ENCODE measurements around the gene ZFYVE19.

The ZFYVE19 gene

GRCh38 chr15:40776537-40777141 lies 30.2 kb upstream of the ZFYVE19 start:
- peak; percentile 26; the same call in 1 of the 2 replicates for TF ChIP-seq RAD21 (IDR thresholded peaks at IDR 0.05; ENCODE audit: low read depth)
- TF ChIP-seq USF1 (IDR thresholded peaks at IDR 0.05) = peak; percentile 60
- no peak for TF ChIP-seq CREB1 (IDR thresholded peaks at IDR 0.05; ENCODE audit: low read depth)
- peak; percentile 90 for TF ChIP-seq EP300 (IDR thresholded peaks at IDR 0.05; ENCODE audit: borderline replicate concordance)
- peak; percentile 65; the same call in 1 of the 2 replicates for TF ChIP-seq FOXM1 (IDR thresholded peaks at IDR 0.05; ENCODE audit: borderline replicate concordance, low read depth)
- TF ChIP-seq REST (IDR thresholded peaks at IDR 0.05; ENCODE audit: low read depth) = no peak
- peak; percentile 92 for TF ChIP-seq MAX (IDR thresholded peaks at IDR 0.05)
- peak; percentile 72 for TF ChIP-seq ZBTB7A (IDR thresholded peaks at IDR 0.05; ENCODE audit: low read depth)
- TF ChIP-seq YY1 (IDR thresholded peaks at IDR 0.05; ENCODE audit: low read depth) = no peak
- TF ChIP-seq TCF12 (IDR thresholded peaks at IDR 0.05; ENCODE audit: low read depth) = peak; percentile 93
- no peak; the same call in 1 of the 2 replicates for TF ChIP-seq TAF1 (IDR thresholded peaks at IDR 0.05; ENCODE audit: low read depth)
- TF ChIP-seq CEBPB (IDR thresholded peaks at IDR 0.05) = no peak
- peak; percentile 97 for TF ChIP-seq NFIC (IDR thresholded peaks at IDR 0.05)
- peak; percentile 54; the same call in 1 of the 2 replicates for TF ChIP-seq EGR1 (IDR thresholded peaks at IDR 0.05)
- peak; percentile 75 for TF ChIP-seq TEAD4 (IDR thresholded peaks at IDR 0.05)

GRCh38 chr15:40782609-40783227 lies 24.2 kb upstream of the ZFYVE19 start:
- TF ChIP-seq FOXM1 (IDR thresholded peaks at IDR 0.05; ENCODE audit: borderline replicate concordance, low read depth) (no peak), USF1 (IDR thresholded peaks at IDR 0.05) (no peak), EP300 (IDR thresholded peaks at IDR 0.05; ENCODE audit: borderline replicate concordance) (no peak), RAD21 (IDR thresholded peaks at IDR 0.05; ENCODE audit: low read depth) (peak; percentile 98), EGR1 (IDR thresholded peaks at IDR 0.05) (no peak), MAX (IDR thresholded peaks at IDR 0.05) (peak; percentile 64), CEBPB (IDR thresholded peaks at IDR 0.05) (no peak), NFIC (IDR thresholded peaks at IDR 0.05) (0 out of 2 replicates have a peak, but pooled peaks have one; percentile 30), REST (IDR thresholded peaks at IDR 0.05; ENCODE audit: low read depth) (no peak), TAF1 (IDR thresholded peaks at IDR 0.05; ENCODE audit: low read depth) (no peak), YY1 (IDR thresholded peaks at IDR 0.05; ENCODE audit: low read depth) (peak; percentile 72), CREB1 (IDR thresholded peaks at IDR 0.05; ENCODE audit: low read depth) (no peak), TEAD4 (IDR thresholded peaks at IDR 0.05) (no peak), TCF12 (IDR thresholded peaks at IDR 0.05; ENCODE audit: low read depth) (peak; percentile 42; the same call in 1 of the 2 replicates), ZBTB7A (IDR thresholded peaks at IDR 0.05; ENCODE audit: low read depth) (no peak)

- no peak for TF ChIP-seq TEAD4 (IDR thresholded peaks at IDR 0.05)
- no peak for TF ChIP-seq NFIC (IDR thresholded peaks at IDR 0.05)
- no peak for TF ChIP-seq TAF1 (IDR thresholded peaks at IDR 0.05; ENCODE audit: low read depth)
- TF ChIP-seq RAD21 (IDR thresholded peaks at IDR 0.05; ENCODE audit: low read depth) = peak; percentile 46
- no peak for TF ChIP-seq ZBTB7A (IDR thresholded peaks at IDR 0.05; ENCODE audit: low read depth)
- no peak for TF ChIP-seq FOXM1 (IDR thresholded peaks at IDR 0.05; ENCODE audit: borderline replicate concordance, low read depth)
These were observed 21.7 kb upstream of the ZFYVE19 start for GRCh38 chr15:40785164-40785563.

GRCh38 chr15:40785814-40786213 lies 21.1 kb upstream of the ZFYVE19 start:
- TF ChIP-seq REST (IDR thresholded peaks at IDR 0.05; ENCODE audit: low read depth) (no peak), ZBTB7A (IDR thresholded peaks at IDR 0.05; ENCODE audit: low read depth) (no peak), EGR1 (IDR thresholded peaks at IDR 0.05) (no peak), FOXM1 (IDR thresholded peaks at IDR 0.05; ENCODE audit: borderline replicate concordance, low read depth) (0 out of 2 replicates have a peak, but pooled peaks have one; percentile 20), TEAD4 (IDR thresholded peaks at IDR 0.05) (no peak; the same call in 1 of the 2 replicates), USF1 (IDR thresholded peaks at IDR 0.05) (no peak), CEBPB (IDR thresholded peaks at IDR 0.05) (no peak), EP300 (IDR thresholded peaks at IDR 0.05; ENCODE audit: borderline replicate concordance) (no peak; the same call in 1 of the 2 replicates), MAX (IDR thresholded peaks at IDR 0.05) (no peak), NFIC (IDR thresholded peaks at IDR 0.05) (peak; percentile 51), CREB1 (IDR thresholded peaks at IDR 0.05; ENCODE audit: low read depth) (no peak), TCF12 (IDR thresholded peaks at IDR 0.05; ENCODE audit: low read depth) (0 out of 2 replicates have a peak, but pooled peaks have one; percentile 56)

Data from Ishikawa (cell line).